ENCODE data around the gene UGT1A10.

Gene UGT1A10

DNA sequence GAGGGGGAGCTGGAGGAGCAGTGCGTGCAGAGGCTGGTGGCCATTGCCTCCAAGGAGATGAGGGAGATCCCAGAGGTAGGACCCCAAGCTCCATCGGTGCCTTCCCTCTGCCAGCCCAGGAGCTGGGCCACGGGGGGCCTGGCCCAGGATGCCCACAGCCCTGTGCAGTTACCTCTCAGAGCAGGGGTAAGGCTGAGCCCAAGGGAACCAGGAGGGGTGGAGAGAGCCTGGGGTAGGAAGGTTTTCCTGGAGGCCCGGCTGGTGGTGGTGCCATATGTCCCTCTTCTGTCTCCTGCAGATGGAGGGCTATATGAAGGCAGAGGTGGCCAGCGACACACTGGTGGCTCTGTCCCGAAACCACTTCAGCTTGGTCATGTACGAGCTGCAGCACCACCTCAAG, 153.3 kb downstream of the UGT1A10 start:
- DNase-seq: no peak

DNA sequence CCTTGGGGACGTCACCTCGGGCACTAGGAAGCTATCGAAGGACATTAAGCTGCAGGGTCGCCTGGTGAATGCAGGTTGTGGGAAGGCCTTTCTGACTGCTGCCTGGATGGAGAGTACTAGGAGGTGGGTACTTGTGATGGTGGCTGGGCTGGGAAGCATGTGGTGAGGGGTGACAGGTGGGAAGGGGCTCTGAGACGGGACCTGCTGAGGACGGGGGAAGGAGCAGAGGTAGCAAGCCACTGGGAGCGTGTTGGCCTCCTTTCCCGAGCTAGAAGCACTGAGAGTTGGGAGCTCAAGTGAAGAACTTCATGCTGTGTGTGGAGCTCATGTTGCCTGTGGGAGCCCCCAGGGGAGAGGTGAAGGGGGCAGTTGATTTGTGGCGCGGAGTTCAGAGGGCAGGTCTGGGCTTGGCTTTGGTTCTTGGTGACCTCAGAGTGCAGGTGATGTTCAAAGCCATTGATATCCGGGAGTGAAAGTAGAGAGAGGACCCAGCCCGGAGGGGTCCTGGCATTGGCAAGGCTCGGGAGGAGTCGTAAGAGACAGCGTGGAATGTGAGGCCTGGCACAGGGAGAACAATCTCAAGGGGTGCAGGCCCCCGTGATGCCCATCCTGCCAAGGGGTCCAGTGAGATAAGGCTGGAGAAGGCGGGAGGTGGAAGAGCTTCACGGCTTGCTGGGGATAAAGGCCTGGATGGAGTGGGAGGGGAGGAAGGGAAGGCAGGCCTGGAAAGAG, 155.1 kb downstream of the UGT1A10 start:
- no peak for DNase-seq

DNA sequence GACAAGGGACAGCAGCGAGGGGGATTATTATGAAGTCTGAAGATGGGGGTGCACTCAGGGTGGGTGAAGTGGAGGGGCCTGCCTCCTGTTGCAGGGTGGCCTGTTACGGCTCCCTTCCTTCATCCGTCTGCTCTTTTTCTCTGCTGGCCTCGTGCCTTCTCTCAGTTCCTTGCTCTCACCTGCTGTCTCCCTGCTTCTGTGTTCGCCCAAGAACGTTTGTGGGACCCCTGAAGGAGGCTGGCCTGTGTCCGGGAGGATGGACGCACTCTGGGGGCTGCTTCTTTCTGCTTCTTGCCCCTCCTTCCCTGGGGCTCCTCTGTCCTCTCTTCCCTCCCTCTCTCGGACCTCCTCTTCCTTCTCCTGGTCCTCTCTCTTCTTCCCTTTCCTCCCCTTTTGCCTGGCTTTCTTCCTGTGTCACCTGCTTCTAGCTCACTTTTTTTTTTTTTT, 155.7 kb downstream of the UGT1A10 start:
- DNase-seq: no peak

DNA sequence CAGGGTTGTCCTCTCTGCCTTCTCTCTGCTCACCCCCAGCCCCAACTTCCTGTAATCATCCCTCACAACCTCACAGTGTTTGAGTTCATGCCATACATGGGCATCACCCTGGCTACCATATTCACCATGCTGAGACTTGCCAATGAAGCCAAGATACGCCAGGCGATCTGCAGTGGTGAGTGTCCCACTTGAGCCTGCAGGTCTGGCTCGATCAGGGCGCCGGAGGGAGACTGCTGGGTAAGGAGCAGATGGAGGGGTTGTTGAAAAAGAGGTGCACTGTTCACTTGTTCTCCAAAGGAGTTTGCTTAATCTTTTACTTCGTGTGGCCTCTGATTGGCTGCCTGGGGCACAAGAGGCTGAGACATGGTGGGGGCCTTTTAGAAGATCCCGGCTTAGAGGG, 156.5 kb downstream of the UGT1A10 start:
- DNase-seq: no peak

DNA sequence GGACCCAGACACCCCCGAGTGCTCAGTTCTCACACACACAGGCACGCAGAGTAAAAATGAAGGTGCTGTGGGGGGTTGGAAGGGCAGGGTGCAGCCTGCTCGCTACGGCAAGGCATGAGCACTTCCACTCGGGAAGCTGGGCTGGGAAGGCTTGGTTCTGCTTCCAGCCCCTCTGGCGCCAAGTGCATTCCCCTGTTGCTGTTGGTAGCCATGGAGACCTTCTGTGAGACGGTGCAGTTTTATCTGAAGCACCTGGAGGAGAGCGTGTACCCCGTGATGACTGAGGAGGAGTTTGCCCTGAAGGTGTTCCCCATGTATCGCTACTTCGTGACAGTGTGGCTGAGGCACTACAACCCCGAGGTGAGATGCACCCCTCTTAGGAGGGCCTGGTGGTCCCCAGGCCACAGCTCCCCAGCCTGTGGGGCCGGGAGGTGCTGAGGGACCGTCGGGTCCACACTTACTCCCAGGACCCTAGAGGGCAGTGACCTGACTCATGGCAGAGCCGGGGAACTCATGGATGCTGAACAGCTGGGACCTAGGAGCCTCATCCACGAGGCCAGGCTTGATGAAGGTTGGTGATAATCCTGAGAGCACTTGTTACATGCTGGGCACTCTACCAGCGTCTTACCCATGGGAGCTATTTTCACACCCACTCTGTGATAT, 157.3 kb downstream of the UGT1A10 start:
- DNase-seq: no peak

DNA sequence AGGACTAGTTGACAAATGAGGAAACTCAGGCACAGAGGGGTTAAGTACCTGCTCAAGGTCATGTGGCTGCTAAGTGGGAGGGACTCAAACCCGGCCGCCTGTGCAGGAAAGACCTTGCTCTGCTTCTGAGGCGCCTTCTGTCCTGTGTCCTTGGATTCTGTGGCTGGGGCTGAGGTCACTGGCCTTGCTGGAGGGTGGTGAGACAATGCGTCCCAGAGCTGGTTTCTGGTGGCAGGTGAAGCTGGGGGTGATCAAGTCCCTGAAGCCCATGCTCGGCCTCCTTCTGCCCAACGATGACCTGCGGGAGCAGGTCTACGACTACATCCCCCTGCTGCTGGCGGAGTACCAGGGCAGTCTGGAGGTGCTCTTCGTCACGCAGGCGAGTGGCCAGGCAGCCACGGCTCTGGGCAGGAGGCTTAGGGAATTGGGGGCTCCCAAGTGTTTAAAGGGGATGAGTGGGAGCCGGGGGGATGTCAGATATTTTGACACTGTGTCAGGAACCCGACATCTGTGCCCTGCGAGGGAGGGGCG, 157.9 kb downstream of the UGT1A10 start:
- no peak for DNase-seq

DNA sequence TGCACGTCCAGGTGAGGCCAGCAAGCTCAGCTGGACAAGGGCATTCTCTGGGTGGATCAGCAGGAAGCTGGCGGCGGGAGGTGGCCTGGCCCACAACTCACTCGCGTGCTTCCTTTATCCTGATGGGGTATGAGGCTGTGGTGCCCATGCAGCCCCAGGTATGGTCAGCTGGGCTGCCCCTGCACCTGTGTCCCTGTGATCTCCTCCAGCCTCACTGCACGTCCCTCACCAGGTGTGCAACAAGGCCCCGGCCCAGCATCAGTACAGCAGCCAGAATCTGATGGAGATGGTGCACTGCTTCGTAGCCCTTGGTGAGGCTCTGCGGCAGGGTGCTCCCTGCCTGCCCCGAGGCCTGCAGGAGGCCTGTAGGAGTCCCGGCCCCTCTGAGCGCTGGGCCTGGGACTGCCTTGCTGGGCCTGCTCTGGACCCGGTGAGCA, 159.5 kb downstream of the UGT1A10 start:
- no peak for DNase-seq

DNA sequence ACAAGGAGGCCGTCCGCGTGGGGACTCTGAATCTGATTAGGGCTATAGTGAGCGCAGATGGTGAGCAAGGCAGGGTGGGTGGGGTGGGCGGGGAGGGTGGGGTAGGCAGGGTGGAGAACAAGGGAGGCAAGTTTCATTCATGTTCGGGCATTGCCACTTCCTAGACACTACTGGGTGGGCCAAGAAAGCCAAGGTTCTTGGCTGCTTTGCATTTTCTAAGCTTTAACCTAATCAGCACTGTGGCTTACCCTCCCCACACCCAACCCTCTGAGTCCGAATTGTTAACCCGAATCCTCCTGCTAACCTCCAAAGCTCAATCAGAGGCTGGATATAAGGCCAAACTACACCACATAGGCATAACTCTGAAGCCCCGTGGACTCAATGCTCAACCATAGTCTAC, 160.0 kb downstream of the UGT1A10 start:
- no peak for DNase-seq

DNA sequence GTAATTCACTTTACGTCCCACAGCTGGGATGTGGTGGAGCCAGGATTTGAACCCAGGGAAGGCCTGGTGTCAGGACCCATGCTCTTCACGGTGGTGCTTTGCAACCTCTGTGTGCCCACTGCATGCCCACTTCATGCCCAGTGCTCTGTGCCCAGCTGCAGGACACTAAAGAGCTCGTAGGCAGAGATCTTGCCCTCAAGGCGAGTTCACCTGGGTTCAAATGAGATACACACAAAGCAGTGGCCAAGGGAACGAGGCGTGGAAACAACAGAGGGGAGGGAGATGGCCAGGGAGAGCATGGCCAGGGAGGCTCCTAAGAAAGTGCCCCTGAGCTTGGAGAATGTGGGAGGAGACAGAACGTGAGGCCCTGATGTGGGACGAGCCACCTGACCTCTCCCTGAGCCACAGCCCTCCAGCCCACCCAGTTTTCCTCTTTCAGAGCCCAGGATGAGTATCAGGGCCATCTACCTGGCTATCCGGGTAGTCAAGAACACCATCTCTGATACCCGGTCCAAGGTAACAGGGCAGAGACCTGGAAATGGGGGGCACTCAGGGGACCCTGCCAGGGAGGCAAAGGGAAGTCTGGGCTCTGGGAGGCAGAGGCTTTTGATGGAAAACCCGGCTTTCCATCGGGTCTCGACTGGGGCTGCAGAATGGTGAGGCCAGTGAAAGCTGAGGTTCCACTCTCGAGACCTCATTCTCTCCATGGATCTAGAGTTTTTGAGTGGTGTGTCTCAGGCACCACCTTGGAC, 162.3 kb downstream of the UGT1A10 start:
- no peak for DNase-seq

DNA sequence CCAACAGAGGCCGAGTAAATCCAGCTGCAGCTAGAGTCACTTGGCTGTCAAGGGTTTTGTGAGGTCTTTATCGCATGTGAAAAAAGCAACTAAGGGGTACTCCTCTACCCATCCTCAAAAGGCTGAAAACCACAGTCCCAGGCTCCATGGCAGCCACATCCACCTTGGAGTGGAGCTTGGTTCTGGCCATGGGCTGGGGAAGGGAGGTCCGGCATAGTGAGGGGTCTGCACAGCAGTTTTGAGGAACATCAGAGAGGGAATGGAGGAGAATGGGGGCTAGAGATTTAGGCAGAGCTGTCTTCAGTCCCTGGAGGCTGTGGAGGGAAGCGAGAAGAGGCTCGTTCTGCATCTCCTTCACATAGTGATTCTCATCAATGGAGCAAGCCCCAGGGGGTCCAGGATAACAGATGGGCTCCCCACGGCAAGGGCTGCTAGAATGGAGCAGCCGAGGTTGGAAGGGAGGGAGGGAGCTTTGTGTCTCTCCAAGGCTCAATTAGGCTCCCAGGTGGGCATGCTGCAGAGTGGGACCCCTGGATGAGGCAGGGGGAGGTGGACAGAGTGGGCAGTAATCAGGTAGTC, 162.9 kb downstream of the UGT1A10 start:
- DNase-seq: no peak

DNA sequence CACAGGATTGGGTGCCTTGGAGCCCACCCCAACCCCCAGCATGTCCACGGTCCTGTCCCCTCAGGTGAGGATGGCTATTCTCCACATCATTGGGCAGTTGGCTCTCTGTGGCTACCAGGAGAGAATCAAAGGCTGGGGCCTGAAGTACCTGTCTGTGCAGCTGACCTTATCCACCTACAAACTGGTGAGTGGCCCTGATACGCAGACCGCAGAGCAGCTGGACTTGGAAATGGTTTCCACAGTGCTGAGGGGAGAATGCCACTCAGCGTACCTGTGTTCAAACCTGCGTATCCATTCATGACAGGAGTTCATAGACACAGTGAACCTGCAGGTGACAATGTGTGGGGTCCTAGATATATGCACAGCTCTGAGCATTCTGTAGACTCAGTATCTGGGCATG, 163.5 kb downstream of the UGT1A10 start:
- no peak for DNase-seq

DNA sequence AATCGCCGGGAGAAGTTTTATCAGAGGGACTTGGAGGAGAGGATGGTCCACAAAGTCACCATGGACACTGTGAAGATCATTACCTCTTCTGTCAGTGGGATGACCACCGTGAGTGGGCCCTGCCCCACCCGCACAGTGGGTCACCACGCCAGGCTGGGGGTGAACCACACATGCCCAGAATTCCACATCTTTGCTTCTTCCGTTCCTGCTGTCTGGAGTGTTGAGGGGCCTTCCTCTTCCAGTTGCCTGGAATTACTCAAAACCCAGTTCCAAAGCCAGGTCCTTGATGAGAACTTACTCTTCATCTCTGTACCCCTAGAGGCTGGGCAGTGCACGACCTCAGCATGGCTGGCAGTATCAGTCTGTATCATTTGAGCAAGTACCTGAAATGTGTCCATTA, 164.0 kb downstream of the UGT1A10 start:
- DNase-seq: no peak

DNA sequence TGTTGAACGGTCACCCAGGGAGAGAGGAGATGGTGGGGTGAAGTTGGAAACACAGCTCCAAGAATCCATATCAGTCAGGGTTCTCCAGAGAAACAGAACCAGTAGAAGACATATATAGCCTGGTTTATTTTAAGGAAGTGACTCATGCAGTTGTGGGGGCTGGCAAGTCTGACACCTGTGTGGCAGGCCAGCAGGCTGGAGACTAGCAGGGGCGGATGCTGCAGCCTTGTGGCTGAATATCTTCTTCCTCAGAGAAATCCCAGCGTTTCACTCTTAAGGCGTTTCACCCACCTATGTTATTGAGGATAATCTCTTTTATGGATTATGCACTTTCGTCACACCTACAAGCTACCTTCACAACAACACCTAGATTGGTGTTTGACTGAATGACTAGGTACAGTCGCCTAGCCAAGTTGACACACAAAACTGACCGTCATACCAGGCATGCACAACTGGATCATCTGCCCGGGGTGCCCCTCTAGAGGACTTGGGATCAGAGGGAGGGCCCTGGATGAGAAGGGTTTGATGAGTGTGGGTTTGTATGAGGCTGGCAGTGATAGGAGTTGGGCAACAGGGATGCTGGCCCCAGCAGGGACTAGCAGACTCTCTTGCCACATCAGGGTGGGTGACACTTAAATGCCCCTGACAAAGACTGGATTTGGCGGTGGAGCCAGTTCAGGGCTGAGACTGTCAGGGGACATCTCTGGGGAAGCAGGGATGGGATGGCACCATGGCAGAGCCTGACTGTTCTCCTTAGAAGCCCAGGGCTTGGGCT, 165.3 kb downstream of the UGT1A10 start:
- DNase-seq: no peak

DNA sequence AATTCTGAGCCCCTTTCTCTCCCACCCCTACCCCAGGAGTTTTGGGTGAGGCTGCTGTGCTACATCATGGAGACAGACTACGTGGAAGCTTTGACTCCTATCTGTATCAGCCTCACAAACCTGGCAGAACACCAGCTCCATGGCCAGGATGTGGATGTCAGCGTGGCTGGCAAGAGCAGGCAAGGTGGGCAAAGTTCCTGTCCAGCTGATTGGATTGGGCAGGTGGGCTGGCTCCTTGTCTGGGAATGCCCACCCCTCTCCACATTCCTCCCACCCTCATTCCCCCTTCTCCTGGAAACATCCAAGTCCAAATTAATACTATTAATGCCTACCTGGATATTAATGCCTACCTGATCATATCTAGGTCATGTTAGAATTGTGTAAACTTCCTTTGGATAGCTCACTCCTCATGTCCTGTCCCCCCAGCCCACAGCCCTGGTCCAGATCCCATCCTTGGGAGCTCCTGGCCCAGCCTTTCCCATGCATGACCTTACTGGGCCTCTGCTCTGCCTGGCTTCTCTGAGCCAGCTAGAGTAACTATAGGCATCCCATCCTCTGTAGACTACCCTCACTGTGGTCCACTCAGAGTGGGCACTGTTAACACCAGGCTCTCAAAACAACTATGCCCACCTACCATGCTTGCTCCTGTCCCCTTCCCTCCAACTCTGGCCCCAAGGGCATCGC, 166.0 kb downstream of the UGT1A10 start:
- DNase-seq: no peak

DNA sequence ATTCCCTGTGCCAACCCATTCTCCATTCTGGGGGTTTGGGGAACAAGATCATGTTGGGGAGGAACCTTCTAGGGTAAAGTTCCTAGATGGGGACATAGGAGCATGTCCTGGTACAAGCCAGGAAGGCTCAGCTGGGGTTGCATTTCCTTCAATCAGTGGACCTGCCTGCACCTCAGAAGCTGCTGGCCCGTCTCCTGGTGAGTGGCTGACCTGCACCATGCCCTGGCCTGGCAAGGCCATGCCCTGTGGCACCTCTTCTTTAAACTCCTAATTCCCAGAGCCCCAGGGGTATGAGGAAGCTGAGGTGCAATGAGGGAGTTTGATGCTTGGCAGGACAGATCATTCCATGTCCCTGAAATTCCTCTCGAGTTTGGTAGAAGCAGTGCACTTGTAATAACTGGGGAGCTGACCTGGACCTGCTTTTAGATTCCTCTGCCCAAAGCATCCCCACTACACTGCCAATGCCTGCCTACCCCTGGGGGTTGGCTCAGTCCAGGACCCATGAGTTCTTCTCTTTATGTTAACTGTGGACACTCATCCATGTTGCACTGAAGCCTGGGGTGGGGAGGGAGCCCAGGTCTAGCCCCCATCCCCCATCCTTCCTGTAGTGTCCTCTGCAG, 167.2 kb downstream of the UGT1A10 start:
- no peak for DNase-seq

DNA sequence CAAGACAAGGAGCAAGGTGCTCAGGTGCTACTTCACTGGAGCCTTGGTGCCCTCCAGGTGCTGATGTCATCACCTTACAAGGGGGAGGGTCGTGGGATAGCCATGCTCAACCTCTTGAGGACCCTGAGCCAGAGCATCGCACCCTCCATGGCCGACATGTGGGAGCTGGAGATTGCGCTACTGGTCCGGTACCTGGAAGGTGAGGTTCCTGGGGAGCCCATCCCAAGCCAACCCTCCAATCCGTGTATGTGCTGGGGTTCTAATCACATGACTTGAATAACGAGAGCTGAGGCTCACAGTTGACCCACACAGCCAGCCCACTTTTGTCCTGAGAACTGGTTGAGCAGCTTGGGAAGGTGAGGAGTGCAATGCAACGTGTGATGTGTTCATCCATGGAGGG, 167.7 kb downstream of the UGT1A10 start:
- DNase-seq: no peak

DNA sequence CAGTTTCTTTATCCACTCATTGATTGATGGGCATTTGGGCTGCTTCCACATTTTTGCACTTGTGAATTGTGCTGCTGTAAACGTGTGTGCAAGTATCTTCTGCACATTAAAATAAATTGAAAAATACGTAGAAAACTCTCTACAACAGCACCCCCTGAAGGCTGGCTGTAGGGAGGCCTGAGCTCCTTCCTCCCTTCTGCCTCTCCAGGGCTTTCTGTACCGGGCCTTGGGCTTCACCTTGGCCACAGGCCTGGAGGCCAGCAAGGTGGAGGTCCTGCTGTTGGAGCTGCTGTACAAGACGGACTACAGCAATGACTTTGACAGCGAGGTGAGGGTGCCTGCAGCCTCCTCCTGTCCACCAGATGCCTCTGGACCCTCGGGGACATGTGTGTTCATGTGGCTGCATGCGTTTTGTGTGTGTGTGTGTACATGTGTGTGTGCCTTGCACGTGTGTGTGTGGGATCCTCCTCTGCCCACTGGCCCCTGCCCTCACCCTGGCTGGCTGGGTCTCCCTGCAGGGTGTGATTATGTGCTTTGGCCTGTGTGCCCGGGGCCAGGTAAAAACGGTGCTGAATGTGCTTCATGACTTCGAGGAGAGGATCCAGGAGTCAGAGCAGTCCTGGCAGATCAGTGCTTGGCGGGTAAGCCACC, 171.1 kb downstream of the UGT1A10 start:
- DNase-seq: no peak

DNA sequence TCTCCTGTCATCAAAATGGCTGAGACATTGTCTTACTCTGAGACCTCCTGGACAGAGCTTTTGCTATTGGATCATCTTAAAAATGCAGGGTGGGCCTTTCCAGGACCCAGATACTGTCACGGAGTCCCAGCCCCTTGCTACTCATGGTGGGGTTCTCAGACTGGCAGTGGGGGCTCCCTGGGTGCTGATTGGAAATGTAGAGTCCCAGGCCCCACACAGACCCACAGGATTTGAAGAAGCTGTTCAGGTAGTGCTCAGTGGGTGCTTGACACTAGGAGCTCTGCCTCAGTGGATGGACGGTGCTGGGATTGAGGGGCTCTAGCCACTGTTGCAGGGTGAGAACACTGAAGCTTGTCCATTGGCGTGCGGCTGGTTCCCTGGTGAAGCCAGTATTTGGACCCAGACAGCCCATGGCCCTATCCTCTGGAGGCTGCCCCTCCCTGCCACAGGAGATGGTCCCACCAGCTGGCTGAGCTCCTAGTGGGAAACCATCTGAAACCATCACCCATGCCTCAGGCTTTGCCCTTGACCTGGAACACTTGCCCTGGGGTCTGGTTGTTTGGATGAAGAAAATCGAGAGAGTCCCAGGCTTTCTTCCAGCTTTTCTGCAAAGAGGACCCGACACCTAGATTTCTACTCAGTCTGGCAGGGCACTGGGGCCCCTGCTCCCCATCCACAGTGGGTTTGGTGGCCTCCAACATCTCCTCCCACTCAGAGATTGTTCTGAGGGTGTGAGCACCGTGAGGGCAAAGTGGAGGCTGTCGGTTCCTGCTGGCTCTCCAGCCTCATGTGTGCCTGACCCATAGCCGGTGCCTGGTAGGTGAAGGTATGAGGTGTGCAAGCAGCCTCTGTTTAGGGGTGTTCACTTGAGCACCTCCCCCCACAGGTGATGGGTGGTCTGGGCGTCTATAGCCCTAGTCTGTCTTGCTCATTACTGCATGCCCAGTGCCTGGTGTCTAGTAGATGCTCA, 172.0 kb downstream of the UGT1A10 start:
- DNase-seq: no peak

DNA sequence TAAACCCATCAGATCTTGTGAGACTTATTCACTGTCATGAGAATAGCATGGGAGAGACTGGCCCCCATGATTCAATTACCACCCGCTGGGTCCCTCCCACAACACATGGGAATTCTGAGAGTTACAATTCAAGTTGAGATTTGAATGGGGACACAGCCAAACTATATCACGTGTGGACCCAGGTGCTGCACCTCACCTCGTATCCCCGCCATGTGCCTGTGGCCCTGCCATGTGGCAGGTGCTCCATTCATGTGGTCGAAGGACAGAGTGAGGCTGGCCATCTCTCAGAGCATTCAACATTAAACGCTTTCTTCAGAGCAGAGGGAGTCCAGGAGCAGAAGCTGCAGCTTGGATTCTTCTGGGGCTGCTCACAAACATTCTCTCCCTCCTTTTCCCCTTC, 174.1 kb downstream of the UGT1A10 start:
- no peak for DNase-seq

DNA sequence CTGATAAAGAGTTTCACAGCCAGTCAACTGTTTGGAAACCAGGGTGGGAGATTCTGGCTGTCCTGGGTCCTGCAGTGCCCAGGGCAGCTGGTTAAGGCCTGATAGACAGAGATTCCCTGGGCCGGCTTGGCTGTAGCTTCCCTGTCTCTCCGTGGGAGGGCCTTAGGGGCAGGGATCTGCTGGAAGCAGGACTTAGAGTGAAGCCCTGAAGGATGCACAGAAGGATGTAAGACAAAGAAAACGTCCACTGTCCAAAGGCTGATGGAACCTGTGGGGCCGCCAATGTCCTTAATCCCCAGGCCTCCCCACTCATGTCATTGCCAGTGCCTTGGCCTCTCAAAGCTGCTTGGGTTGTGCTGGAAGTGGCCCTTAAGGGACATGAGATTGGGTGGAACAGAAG, 174.8 kb downstream of the UGT1A10 start:
- DNase-seq: no peak

Measured in SIG-M5 (cell line).